CD4-positive, alpha-beta T cell (primary cell): ENCODE data around the gene TMEM25. TPM values are rescaled to one million over a fixed set of nuclear protein-coding genes. Genes with fewer than 3 reads are reported as not detected.
A peak's percentile ranks its signal among the peaks of the same experiment; 100 is the strongest.

Experiments used
- ATAC-seq: fragments of 200-7000 bp; cut with Tn5 transposase; one replicate; pipeline ENCODE4 v1.10.0; 2022; ENCODE audit warnings: mild to moderate bottlenecking; ENCODE audit not compliant: poor library complexity
- CTCF ChIA-PET: fragments of 350-600 bp; sonication (Branson Sonifier 250); formaldehyde crosslinking; loops from one replicate; lab custom pipeline; 2021; ENCODE audit warnings: antibody characterized with exemption, inconsistent platforms; lab: Charles Lee
- POLR2A ChIA-PET: fragments of 350-600 bp; sonication (Branson Sonifier 250); formaldehyde crosslinking; loops from one replicate; lab custom pipeline; 2021; ENCODE audit warnings: antibody characterized with exemption, inconsistent platforms; lab: Charles Lee
- DNase-seq, 14 experiments: peaks; one replicate each; pipeline ENCODE4 v3.0.0-alpha.2; 2013 to 2020; ENCODE audit warnings: mixed read lengths in 2 of 14
- H3K27ac ChIP-seq, 2 donors: one replicate each; pipeline versions ENCODE4 v1.5.1 to v1.7.0; 2013; ENCODE audit warnings: low read length in 2 of 2, low read depth in 1 of 2, mild to moderate bottlenecking in 1 of 2
- H3K27me3 ChIP-seq, 2 experiments: 1 replicate in 1 of 2; 2 replicates in 1 of 2; pipeline versions ENCODE4 v1.6.1 to v1.7.0; 2013; ENCODE audit warnings: low read length in 2 of 2, control low read depth in 1 of 2, mild to moderate bottlenecking in 1 of 2, moderate library complexity in 1 of 2; ENCODE audit not compliant: insufficient read depth in 2 of 2, control insufficient read depth in 1 of 2
- H3K36me3 ChIP-seq: one replicate; pipeline ENCODE4 v1.6.1; 2013; ENCODE audit warnings: low read length, control low read depth; ENCODE audit not compliant: insufficient read depth
- H3K4me1 ChIP-seq: one replicate; pipeline ENCODE4 v1.6.1; 2013; ENCODE audit warnings: low read length, control low read depth; ENCODE audit not compliant: insufficient read depth
- H3K4me3 ChIP-seq: one replicate; pipeline ENCODE4 v1.5.1; 2013; ENCODE audit warnings: mild to moderate bottlenecking, low read length, moderate library complexity
- H3K9me3 ChIP-seq, 2 experiments: 1 replicate in 1 of 2; 2 replicates in 1 of 2; pipeline versions ENCODE4 v1.6.1 to v1.7.0; 2013; ENCODE audit warnings: low read length in 2 of 2, mild to moderate bottlenecking in 2 of 2, control low read depth in 1 of 2, moderate library complexity in 1 of 2; ENCODE audit not compliant: control insufficient read depth in 1 of 2, insufficient read depth in 1 of 2
- H3K27ac Mint-ChIP-seq: one replicate; pipeline ENCODE4 v1.8.0; 2020; ENCODE audit warnings: mixed read lengths
- H3K27me3 Mint-ChIP-seq: one replicate; pipeline ENCODE4 v1.8.0; 2021; ENCODE audit warnings: mixed read lengths
- H3K36me3 Mint-ChIP-seq: one replicate; pipeline ENCODE4 v1.8.0; 2021; ENCODE audit warnings: low read depth, mixed read lengths
- H3K4me1 Mint-ChIP-seq: one replicate; pipeline ENCODE4 v1.8.0; 2021; ENCODE audit warnings: low read depth, mixed read lengths
- H3K4me3 Mint-ChIP-seq: one replicate; pipeline ENCODE4 v1.8.0; 2020; ENCODE audit warnings: mild to moderate bottlenecking, mixed read lengths
- H3K9me3 Mint-ChIP-seq: one replicate; pipeline ENCODE4 v1.8.0; 2020; ENCODE audit warnings: mixed read lengths
- intact Hi-C, 2 experiments: fragments of 100-400 bp; cut with DNase I in 1 of 2; cut with micrococcal nuclease in 1 of 2; formaldehyde crosslinking; loops; one replicate each; pipeline versions ENCODE4 v1.15.1 to v1.9.0; 2023 to 2025; cut with DNase I, micrococcal nuclease
- total RNA-seq, 174 experiments: library from RNA in 2 of 174; stranded (reverse) in 2 of 174; gene quantifications; one replicate each; pipeline ENCODE4 v1.2.3 and lab custom pipeline; 2021 to 2026
- TF ChIP-seq, protein P1 (sequence below): fragments of 200-600 bp; IDR thresholded peaks from one replicate; pipeline ENCODE4 v1.8.0; 2022; ENCODE audit warnings: antibody characterized with exemption, mild to moderate bottlenecking

TMEM25 gene
- total RNA-seq, 2 experiments from 2014 or later, result 18.3 to 18.5 TPM

- H3K4me1 Mint-ChIP-seq, result peaks cover 21% of the 10 kb centered on the region
- H3K27me3 ChIP-seq, result no peaks in the 10 kb centered on the region
- H3K4me1 ChIP-seq, result peaks cover 6% of the 10 kb centered on the region
- H3K4me3 ChIP-seq, result no peak overlapping the region
- no peaks in the 10 kb centered on the region for H3K27me3 Mint-ChIP-seq
- H3K36me3 ChIP-seq, result peaks cover 86% of the 10 kb centered on the region
- peak; percentile 79 for ATAC-seq
- CTCF ChIA-PET, result interaction anchor here (1.1 kb wide), 1 partner anchor 63 kb away, joined by 6 read pairs; no protein-coding TSS in a partner anchor
- intact Hi-C loops, result no loop called here
- POLR2A ChIA-PET, result interaction anchor here (0.6 to 1.0 kb wide), 2 partner anchors 22 to 316 kb away, joined by 3 to 4 read pairs; no protein-coding TSS in a partner anchor
- no peak overlapping the region for H3K27ac ChIP-seq
- TF ChIP-seq, protein P1, sequence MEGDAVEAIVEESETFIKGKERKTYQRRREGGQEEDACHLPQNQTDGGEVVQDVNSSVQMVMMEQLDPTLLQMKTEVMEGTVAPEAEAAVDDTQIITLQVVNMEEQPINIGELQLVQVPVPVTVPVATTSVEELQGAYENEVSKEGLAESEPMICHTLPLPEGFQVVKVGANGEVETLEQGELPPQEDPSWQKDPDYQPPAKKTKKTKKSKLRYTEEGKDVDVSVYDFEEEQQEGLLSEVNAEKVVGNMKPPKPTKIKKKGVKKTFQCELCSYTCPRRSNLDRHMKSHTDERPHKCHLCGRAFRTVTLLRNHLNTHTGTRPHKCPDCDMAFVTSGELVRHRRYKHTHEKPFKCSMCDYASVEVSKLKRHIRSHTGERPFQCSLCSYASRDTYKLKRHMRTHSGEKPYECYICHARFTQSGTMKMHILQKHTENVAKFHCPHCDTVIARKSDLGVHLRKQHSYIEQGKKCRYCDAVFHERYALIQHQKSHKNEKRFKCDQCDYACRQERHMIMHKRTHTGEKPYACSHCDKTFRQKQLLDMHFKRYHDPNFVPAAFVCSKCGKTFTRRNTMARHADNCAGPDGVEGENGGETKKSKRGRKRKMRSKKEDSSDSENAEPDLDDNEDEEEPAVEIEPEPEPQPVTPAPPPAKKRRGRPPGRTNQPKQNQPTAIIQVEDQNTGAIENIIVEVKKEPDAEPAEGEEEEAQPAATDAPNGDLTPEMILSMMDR, result no peak
- H3K36me3 Mint-ChIP-seq, result peaks cover 86% of the 10 kb centered on the region
- H3K4me3 Mint-ChIP-seq, result no peak overlapping the region
- no peaks in the 10 kb centered on the region for H3K9me3 Mint-ChIP-seq
- H3K9me3 ChIP-seq, result no peaks in the 10 kb centered on the region
- DNase-seq, result peak in 3 of 14 experiments; percentile 23 to 41 (median 33)
- peak overlapping the region; percentile 47 for H3K27ac Mint-ChIP-seq
Observed at GRCh38 chr11:118514103-118514502, 16.9 kb upstream of the TMEM25 start.

DNA sequence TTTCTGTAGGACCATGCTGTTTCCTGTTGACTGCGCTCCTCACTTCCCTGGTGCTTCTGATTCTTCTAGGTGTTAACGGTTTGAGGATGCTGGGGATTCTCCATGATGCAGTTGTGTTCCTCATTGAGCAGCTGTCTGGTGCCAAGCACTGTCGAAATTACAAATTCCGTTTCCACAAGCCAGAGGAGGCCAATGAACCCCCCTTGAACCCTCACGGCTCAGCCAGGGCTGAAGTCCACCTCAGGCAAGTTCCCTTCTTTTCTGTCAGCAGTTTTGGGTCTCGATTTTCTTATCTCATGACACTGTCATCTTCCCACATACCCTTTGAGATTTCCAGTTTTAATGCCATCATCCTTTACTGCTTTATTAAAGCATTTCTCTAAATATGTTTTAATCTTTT lies 11.4 kb upstream of the TMEM25 start:
- ATAC-seq, result no peak
- intact Hi-C loops, result no loop called here
- no peak overlapping the region for H3K27ac ChIP-seq
- POLR2A ChIA-PET, result no interaction called here
- H3K4me1 ChIP-seq, result no peaks in the 10 kb centered on the region
- H3K4me3 Mint-ChIP-seq, result no peak overlapping the region
- H3K36me3 ChIP-seq, result peaks cover 77% of the 10 kb centered on the region
- CTCF ChIA-PET, result interaction anchor here (0.5 to 0.6 kb wide), 2 partner anchors 44 to 99 kb away, joined by 3 to 4 read pairs; no protein-coding TSS in a partner anchor
- H3K9me3 Mint-ChIP-seq, result no peaks in the 10 kb centered on the region
- peaks cover 11% of the 10 kb centered on the region for H3K4me1 Mint-ChIP-seq
- H3K9me3 ChIP-seq, result no peaks in the 10 kb centered on the region
- no peak for DNase-seq
- H3K27me3 Mint-ChIP-seq, result no peaks in the 10 kb centered on the region
- no peak overlapping the region for H3K4me3 ChIP-seq
- TF ChIP-seq, protein P1, result no peak
- H3K27me3 ChIP-seq, result no peaks in the 10 kb centered on the region
- H3K27ac Mint-ChIP-seq, result no peak overlapping the region
- peaks cover 86% of the 10 kb centered on the region for H3K36me3 Mint-ChIP-seq

- Mint-ChIP-seq H3K27ac (no peak overlapping the region), H3K27me3 (no peaks in the 10 kb centered on the region), H3K36me3 (peaks cover 65% of the 10 kb centered on the region), H3K9me3 (no peaks in the 10 kb centered on the region), H3K4me1 (peaks cover 13% of the 10 kb centered on the region), H3K4me3 (no peak overlapping the region)
- no peak overlapping the region for H3K27ac ChIP-seq
- H3K36me3 ChIP-seq, result peaks cover 58% of the 10 kb centered on the region
- intact Hi-C loops, result no loop called here
- H3K9me3 ChIP-seq, result no peaks in the 10 kb centered on the region
- CTCF ChIA-PET, result no interaction called here
- H3K4me1 ChIP-seq, result no peaks in the 10 kb centered on the region
- no peak overlapping the region for H3K4me3 ChIP-seq
- POLR2A ChIA-PET, result no interaction called here
- ATAC-seq (no peak), DNase-seq (no peak)
- TF ChIP-seq, protein P1, result no peak
- H3K27me3 ChIP-seq, result no peaks in the 10 kb centered on the region
Observed at GRCh38 chr11:118521892-118522311, 9.1 kb upstream of the TMEM25 start.
